CD8-positive, alpha-beta memory T cell (primary cell): ENCODE data around the gene CADM1. TPM values are rescaled to one million over a fixed set of nuclear protein-coding genes. Genes with fewer than 3 reads are reported as not detected.
A peak's percentile ranks its signal among the peaks of the same experiment; 100 is the strongest.

ENCODE experiments used
- CTCF ChIA-PET: fragments of 350-600 bp; sonication (Branson Sonifier 250); formaldehyde crosslinking; loops from one replicate; lab custom pipeline; 2021; ENCODE audit warnings: antibody characterized with exemption; lab: Charles Lee
- POLR2A ChIA-PET: fragments of 350-600 bp; sonication (Branson Sonifier 250); formaldehyde crosslinking; loops from one replicate; lab custom pipeline; 2021; ENCODE audit warnings: antibody characterized with exemption; lab: Charles Lee
- DNase-seq, 5 donors: peaks; one replicate each; pipeline versions ENCODE4 v3.0.0 to v3.0.0-alpha.2; 2020 to 2022; ENCODE audit warnings: mixed read lengths in 1 of 5
- H3K27ac ChIP-seq: one replicate; pipeline ENCODE4 v1.7.0; 2013; ENCODE audit warnings: low read depth, mild to moderate bottlenecking, low read length, moderate library complexity
- H3K27me3 ChIP-seq: 2 replicates; pipeline ENCODE4 v1.7.0; 2013; ENCODE audit warnings: low read length, mild to moderate bottlenecking; ENCODE audit not compliant: insufficient read depth, poor library complexity, severe bottlenecking
- H3K36me3 ChIP-seq: 2 replicates; pipeline ENCODE4 v1.7.0; 2013; ENCODE audit warnings: mild to moderate bottlenecking, low read length, moderate library complexity; ENCODE audit not compliant: insufficient read depth
- H3K4me1 ChIP-seq: 2 replicates; pipeline ENCODE4 v1.7.0; 2013; ENCODE audit warnings: mild to moderate bottlenecking, low read length, moderate library complexity; ENCODE audit not compliant: insufficient read depth
- H3K4me3 ChIP-seq: 2 replicates; pipeline ENCODE4 v1.7.0; 2013; ENCODE audit warnings: mild to moderate bottlenecking, low read length
- H3K9me3 ChIP-seq: 2 replicates; pipeline ENCODE4 v1.7.0; 2013; ENCODE audit warnings: mild to moderate bottlenecking, low read length
- H3K27ac Mint-ChIP-seq, 8 donors: one replicate each; pipeline ENCODE4 v1.8.0; 2020 to 2021; ENCODE audit warnings: mixed read lengths in 8 of 8, mild to moderate bottlenecking in 6 of 8, inconsistent platforms in 3 of 8, moderate library complexity in 3 of 8
- H3K27me3 Mint-ChIP-seq, 2 donors: one replicate each; pipeline ENCODE4 v1.8.0; 2020 to 2021; ENCODE audit warnings: mixed read lengths in 2 of 2, mild to moderate bottlenecking in 1 of 2, moderate library complexity in 1 of 2
- H3K36me3 Mint-ChIP-seq, 3 donors: one replicate each; pipeline ENCODE4 v1.8.0; 2020 to 2021; ENCODE audit warnings: mixed read lengths in 3 of 3, inconsistent platforms in 1 of 3, mild to moderate bottlenecking in 1 of 3
- H3K4me1 Mint-ChIP-seq, 3 donors: one replicate each; pipeline ENCODE4 v1.8.0; 2020 to 2021; ENCODE audit warnings: mixed read lengths in 3 of 3, inconsistent platforms in 1 of 3, mild to moderate bottlenecking in 1 of 3
- H3K4me3 Mint-ChIP-seq, 7 donors: one replicate each; pipeline ENCODE4 v1.8.0; 2020 to 2021; ENCODE audit warnings: mixed read lengths in 7 of 7, mild to moderate bottlenecking in 6 of 7, moderate library complexity in 4 of 7, inconsistent platforms in 2 of 7
- H3K9me3 Mint-ChIP-seq, 5 donors: one replicate each; pipeline ENCODE4 v1.8.0; 2020 to 2022; ENCODE audit warnings: mixed read lengths in 5 of 5, mild to moderate bottlenecking in 3 of 5, moderate library complexity in 2 of 5, inconsistent platforms in 1 of 5
- polyA plus RNA-seq: library from polyadenylated mRNA; unstranded; fragments of 300-500 nt; fragmentation: Illumina TruSeq; gene quantifications from one replicate; pipeline ENCODE4 v1.2.3, GENCODE V29; 2021
- total RNA-seq, 2 experiments: library from RNA; stranded (reverse); gene quantifications; one replicate each; pipeline ENCODE4 v1.2.3, GENCODE V29; 2021

CADM1 gene
- total and polyA plus RNA-seq, 3 experiments from 2014 or later: 0.90 to 2.7 (median 1.1) TPM

- H3K4me1 Mint-ChIP-seq: peaks cover 6 to 10% (median 9%) of the 10 kb centered on the region in 3 donors
- H3K27ac Mint-ChIP-seq: no peak overlapping the region
- Histone ChIP-seq H3K36me3 (no peaks in the 10 kb centered on the region), H3K4me1 (no peaks in the 10 kb centered on the region), H3K27me3 (no peaks in the 10 kb centered on the region), H3K9me3 (no peaks in the 10 kb centered on the region), H3K27ac (no peak overlapping the region), H3K4me3 (no peak overlapping the region)
- DNase-seq: no peak
- no peaks in the 10 kb centered on the region for H3K27me3 Mint-ChIP-seq
- no peaks in the 10 kb centered on the region for H3K36me3 Mint-ChIP-seq
- ChIA-PET POLR2A (no interaction called here), CTCF (no interaction called here)
- no peaks in the 10 kb centered on the region for H3K9me3 Mint-ChIP-seq
- no peak overlapping the region for H3K4me3 Mint-ChIP-seq
Measured at GRCh38 chr11:115326526-115326925, 177.7 kb downstream of the CADM1 start.

DNA sequence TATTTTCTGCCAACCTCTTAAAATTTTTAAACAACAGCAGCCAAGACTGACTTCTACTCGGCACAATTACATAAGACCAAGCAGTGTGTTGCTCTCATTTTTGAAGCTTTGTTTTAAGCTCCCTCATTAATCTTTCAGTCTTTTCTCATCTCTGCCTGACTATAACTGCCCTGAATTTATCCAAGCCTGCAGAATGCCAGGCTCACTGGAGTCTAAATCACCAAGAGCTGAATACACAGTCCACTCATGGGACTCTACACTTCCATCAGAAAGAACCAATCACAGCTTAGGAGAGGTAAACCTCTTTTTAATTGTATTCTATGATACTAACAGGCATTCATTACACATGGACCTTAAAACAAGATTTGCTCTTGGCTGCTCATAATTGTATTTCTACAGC, 178.7 kb downstream of the CADM1 start:
- Histone ChIP-seq H3K27ac (no peak overlapping the region), H3K27me3 (no peaks in the 10 kb centered on the region), H3K4me3 (no peak overlapping the region), H3K36me3 (no peaks in the 10 kb centered on the region), H3K4me1 (no peaks in the 10 kb centered on the region), H3K9me3 (no peaks in the 10 kb centered on the region)
- H3K9me3 Mint-ChIP-seq: no peaks in the 10 kb centered on the region
- H3K4me3 Mint-ChIP-seq: no peak overlapping the region
- H3K4me1 Mint-ChIP-seq: peaks cover 6 to 10% (median 9%) of the 10 kb centered on the region in 3 donors
- no peaks in the 10 kb centered on the region for H3K36me3 Mint-ChIP-seq
- DNase-seq: no peak
- ChIA-PET CTCF (no interaction called here), POLR2A (no interaction called here)
- H3K27ac Mint-ChIP-seq: no peak overlapping the region
- H3K27me3 Mint-ChIP-seq: no peaks in the 10 kb centered on the region

GRCh38 chr11:115324581-115325432, 179.4 kb downstream of the CADM1 start:
- Histone ChIP-seq H3K36me3 (no peaks in the 10 kb centered on the region), H3K27me3 (no peaks in the 10 kb centered on the region), H3K27ac (no peak overlapping the region), H3K9me3 (no peaks in the 10 kb centered on the region), H3K4me3 (no peak overlapping the region), H3K4me1 (no peaks in the 10 kb centered on the region)
- DNase-seq: peak in 4 of 5 donors; percentile 1 to 48 (median 22)
- peak overlapping the region in 2 of 8 donors; percentile 40 to 82 for H3K27ac Mint-ChIP-seq
- H3K4me1 Mint-ChIP-seq: peaks cover 6 to 10% (median 9%) of the 10 kb centered on the region in 3 donors
- H3K9me3 Mint-ChIP-seq: no peaks in the 10 kb centered on the region
- ChIA-PET POLR2A (no interaction called here), CTCF (interaction anchor here (1.0 to 1.4 kb wide), 4 partner anchors 9 to 66 kb away, joined by 3 to 10 read pairs (median 3); no protein-coding TSS in a partner anchor)
- peak overlapping the region in 3 of 7 donors; percentile 13 to 31 (median 17) for H3K4me3 Mint-ChIP-seq
- no peaks in the 10 kb centered on the region for H3K27me3 Mint-ChIP-seq
- no peaks in the 10 kb centered on the region for H3K36me3 Mint-ChIP-seq

DNA sequence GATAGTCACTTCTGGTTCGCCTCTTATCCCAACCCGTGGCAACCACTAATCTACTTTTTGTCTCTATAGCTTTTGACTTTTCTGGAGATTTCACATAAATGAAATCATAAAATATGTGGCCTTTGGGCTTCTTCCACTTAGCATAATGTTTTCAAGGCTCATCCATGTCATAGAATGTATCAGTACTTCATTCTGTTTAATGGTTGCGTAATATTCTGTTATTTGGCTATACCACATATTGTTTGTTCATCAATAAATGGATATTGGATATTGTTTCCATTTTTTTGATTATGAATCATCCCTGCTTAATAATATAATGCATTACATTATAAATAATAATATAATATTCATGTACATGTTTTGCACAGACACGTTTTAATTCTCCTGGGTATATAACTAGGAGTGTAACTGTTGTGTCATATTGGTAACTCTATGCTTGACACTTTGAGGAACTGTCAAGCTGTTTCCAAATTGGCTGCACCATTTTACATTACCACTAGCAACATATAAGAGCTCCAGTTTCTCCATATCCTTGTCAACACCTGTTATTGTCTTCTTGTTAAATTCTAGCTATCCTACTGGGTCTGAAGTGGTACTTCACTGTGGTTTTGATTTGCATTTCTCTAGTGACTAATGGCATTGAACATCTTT, 181.5 kb downstream of the CADM1 start:
- no peak for DNase-seq
- Mint-ChIP-seq H3K9me3 (no peaks in the 10 kb centered on the region), H3K4me1 (peaks cover 6 to 10% (median 9%) of the 10 kb centered on the region in 3 donors), H3K27ac (no peak overlapping the region), H3K4me3 (no peak overlapping the region), H3K27me3 (no peaks in the 10 kb centered on the region), H3K36me3 (no peaks in the 10 kb centered on the region)
- Histone ChIP-seq H3K9me3 (no peaks in the 10 kb centered on the region), H3K27me3 (no peaks in the 10 kb centered on the region), H3K36me3 (no peaks in the 10 kb centered on the region), H3K4me3 (no peak overlapping the region), H3K27ac (no peak overlapping the region), H3K4me1 (no peaks in the 10 kb centered on the region)
- ChIA-PET POLR2A (no interaction called here), CTCF (interaction anchor here (1.1 kb wide), 1 partner anchor 1369 kb away, joined by 3 read pairs; no protein-coding TSS in a partner anchor)

DNA sequence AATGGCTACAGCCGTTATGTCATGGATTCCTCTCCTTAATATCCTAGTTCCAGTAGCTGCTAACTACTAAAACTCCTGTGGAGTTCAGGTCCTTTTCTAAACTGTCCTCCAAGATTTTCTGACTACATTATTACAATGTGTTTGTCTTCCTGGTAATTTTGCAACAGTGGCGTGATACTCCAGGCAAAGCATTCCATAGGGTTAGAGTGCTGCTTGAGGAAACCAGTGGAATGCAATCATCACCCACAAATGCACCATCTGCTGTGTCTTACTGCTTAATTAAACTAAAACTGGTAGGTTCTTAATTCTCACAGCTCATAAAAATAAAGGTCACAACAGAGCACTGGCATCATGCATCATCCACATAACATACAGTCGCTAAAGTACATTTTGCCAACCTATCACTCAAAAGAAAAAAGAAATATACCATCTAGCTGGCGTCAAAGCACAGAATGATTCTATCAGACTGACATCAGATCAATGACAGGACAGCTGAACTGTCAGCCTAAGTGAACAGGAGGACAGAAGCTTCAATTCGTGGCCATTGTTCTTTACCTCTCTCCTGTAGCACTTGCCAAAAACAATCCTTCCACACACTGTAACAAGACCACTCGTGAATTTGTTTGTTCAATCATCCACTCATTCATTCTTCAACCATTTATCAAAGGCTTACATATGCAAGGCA, 182.5 kb downstream of the CADM1 start:
- no peak for DNase-seq
- Histone ChIP-seq H3K9me3 (no peaks in the 10 kb centered on the region), H3K27ac (no peak overlapping the region), H3K4me3 (no peak overlapping the region), H3K36me3 (no peaks in the 10 kb centered on the region), H3K4me1 (no peaks in the 10 kb centered on the region), H3K27me3 (no peaks in the 10 kb centered on the region)
- H3K27ac Mint-ChIP-seq: peak overlapping the region in 1 of 8 donors; percentile 1
- peaks cover 6 to 10% (median 9%) of the 10 kb centered on the region in 3 donors for H3K4me1 Mint-ChIP-seq
- no peaks in the 10 kb centered on the region for H3K36me3 Mint-ChIP-seq
- no peak overlapping the region for H3K4me3 Mint-ChIP-seq
- no peaks in the 10 kb centered on the region for H3K27me3 Mint-ChIP-seq
- POLR2A ChIA-PET: no interaction called here
- CTCF ChIA-PET: no interaction called here
- H3K9me3 Mint-ChIP-seq: no peaks in the 10 kb centered on the region

DNA sequence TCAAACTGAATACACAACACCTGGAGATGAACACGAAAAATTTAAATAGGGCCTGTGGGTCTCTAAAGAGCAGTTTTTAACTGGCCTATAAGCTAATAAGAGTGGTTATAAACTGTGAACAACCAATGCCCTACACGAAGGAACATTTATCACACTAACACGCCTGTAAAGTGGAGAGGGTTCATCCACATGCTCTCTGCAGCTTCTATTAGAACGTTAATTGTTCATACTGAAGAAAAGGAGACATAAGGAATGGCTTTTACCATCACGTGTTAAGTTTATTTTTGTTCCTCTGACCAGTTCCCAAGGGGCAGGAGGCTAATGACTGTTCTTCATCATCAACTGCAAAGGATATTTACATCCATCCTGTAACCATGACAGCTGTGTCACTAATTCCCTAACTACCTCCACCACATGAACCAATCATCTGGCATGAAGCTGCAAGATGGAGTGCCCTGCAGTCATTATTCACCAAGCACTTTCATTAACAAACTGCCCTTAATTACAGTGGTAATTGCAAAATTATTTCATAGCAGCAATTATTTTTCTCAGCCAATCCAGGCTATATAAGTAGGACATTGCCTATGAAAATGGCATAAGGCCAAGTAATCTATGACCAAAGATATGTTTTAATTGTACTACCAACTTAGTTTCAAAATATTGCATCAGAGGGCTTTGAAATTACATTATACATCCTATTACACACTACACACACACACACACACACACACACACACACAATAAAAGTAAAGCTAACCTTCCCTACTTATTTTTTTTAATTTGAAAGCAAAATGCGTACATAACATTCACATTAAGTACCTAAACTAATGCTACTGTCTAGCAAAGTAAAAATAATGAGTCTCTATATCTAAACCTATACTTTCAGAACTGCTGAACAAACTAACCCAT, 186.7 kb downstream of the CADM1 start:
- Mint-ChIP-seq H3K9me3 (no peaks in the 10 kb centered on the region), H3K4me1 (no peaks in the 10 kb centered on the region), H3K36me3 (no peaks in the 10 kb centered on the region), H3K27me3 (peaks cover 0 to 7% of the 10 kb centered on the region in 2 donors), H3K4me3 (no peak overlapping the region), H3K27ac (no peak overlapping the region)
- Histone ChIP-seq H3K9me3 (no peaks in the 10 kb centered on the region), H3K27me3 (no peaks in the 10 kb centered on the region), H3K27ac (no peak overlapping the region), H3K4me1 (no peaks in the 10 kb centered on the region), H3K4me3 (no peak overlapping the region), H3K36me3 (no peaks in the 10 kb centered on the region)
- ChIA-PET CTCF (no interaction called here), POLR2A (no interaction called here)
- no peak for DNase-seq

GRCh38 chr11:115316696-115317095, 187.5 kb downstream of the CADM1 start:
- H3K4me1 Mint-ChIP-seq: no peaks in the 10 kb centered on the region
- Histone ChIP-seq H3K4me3 (no peak overlapping the region), H3K27me3 (no peaks in the 10 kb centered on the region), H3K27ac (no peak overlapping the region), H3K4me1 (no peaks in the 10 kb centered on the region), H3K36me3 (no peaks in the 10 kb centered on the region), H3K9me3 (no peaks in the 10 kb centered on the region)
- CTCF ChIA-PET: no interaction called here
- no peaks in the 10 kb centered on the region for H3K36me3 Mint-ChIP-seq
- H3K9me3 Mint-ChIP-seq: no peaks in the 10 kb centered on the region
- peaks cover 0 to 7% of the 10 kb centered on the region in 2 donors for H3K27me3 Mint-ChIP-seq
- no peak for DNase-seq
- POLR2A ChIA-PET: no interaction called here
- no peak overlapping the region for H3K4me3 Mint-ChIP-seq
- no peak overlapping the region for H3K27ac Mint-ChIP-seq
